GM21447 (cell line): ENCODE results near the gene KIRREL3.

Source experiments
- ATAC-seq: cut with Tn5 transposase; IDR thresholded peaks from one replicate; pipeline ENCODE4 v1.9.1; 2021; ENCODE audit not compliant: unreplicated experiment

KIRREL3 gene

DNA sequence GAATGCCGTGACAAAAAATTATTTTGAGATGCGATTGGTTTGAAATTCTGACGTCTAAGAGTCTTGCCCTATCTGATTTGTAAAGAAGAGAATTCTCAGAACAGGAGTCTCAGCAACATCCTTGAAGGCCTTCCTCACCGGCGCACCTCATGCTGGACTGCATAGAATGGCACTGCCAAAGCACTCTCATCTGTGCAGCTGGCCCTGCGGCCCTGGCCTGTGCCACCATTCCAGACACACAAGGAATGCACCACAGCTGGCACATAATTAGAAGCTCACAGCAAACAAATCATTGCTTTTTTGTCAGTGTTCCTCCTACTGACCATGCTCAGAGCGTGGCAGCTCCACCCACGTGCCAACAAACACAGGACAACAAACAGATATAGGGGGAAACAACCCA is 166.0 kb downstream of the KIRREL3 start:
- ATAC-seq = no peak

DNA sequence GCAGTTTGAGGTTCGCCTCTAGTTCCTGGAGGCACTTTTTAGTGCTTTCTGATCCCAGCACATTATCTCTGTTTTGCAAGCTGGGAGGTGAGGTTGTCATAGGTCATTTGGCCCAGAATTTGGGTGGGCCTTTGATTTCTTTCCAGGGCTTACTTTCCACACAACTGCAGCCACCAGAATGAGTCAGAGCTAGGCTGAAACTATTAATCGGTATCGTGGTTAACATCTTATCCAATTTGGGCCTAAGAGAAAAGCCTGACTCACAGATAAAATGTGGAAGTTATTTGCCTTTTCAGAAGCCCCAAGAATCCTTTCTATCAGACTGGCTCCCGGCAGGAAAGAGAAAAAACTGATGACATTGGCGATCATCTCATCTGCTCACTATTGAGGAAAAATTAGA is 166.4 kb downstream of the KIRREL3 start:
- ATAC-seq = no peak

DNA sequence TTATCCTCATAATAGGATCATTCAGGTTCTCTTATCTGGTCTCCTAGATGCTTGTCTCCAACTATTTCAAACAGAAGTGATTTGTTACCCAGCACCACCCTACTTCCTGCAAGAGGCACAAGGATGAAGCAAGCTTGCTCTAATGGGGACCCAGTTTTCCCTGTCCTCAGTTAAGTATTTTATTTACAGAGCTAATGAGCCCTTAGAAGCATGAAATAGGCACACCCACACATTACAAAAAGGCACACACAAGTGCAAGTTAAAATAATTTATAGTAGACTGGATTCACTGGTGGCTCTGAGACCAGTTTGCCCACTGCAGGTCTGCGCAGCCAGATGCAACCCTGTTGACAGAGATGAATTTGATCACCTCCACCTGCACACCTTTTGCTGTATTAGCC is 167.5 kb downstream of the KIRREL3 start:
- ATAC-seq = no peak

DNA sequence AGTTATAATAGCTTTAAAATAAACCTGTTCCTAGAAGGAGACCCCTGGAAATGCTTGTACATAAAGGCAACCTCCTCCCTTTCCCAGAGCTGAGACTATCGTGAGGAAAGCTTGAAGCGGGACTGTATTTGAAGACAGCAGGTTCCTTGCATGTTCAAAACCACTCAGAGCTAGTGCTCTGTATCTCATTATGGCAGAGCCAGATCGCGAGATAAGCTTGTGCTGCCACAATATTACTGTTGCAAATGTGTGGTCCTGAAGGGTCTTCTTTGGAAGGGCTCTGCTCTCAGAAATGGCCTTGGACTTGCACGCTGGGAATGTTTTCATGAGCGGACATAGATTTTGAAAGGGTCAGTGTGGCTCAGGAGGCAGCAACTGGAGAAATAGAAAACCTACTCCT is 168.2 kb downstream of the KIRREL3 start:
- no peak for ATAC-seq

DNA sequence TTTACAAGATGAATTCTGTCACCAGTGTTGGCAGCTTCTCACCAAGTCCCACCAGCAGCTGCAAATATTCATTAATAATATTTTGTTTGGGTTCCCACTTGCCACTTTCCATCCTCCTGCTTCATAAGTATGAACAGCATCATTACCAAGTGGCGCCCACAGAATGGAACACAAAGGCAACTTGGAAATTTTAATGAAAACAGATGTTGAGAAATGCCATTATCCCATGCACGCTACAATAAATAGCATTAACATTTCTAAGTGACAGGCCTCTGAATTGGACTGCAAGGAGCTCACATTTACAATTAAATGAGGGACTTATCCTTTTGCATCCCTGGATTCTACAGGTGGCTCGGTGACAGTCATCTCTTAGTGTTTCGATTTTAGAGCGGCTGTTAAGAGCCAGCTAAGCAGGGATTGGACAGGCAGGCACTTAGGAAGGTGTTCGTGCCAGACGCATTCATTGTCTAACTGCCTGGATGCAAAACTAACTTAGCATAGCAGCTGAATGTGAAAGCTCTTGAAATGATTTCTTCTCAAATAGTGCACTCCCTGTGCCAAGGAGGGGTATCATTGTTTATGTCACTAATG is 170.3 kb downstream of the KIRREL3 start:
- ATAC-seq = no peak

DNA sequence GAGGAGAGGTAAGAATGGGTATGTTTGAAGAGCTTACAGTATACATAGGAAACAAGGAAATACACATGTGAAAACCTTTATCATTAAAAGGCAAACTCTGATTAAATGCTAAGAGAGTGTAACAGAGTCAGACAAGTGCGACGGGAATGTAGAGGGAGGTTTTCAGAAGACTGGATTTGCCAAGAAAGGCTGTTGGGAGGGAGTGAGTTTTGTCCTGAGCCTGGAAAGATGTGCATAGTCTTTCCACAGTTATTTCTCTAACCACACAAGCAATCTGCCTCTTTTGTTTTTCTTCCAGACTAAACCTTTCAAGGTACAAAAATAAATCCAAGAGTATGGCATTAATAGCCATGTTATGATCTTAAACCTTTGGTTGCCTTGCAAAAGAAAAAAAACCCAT is 170.9 kb downstream of the KIRREL3 start:
- no peak for ATAC-seq

DNA sequence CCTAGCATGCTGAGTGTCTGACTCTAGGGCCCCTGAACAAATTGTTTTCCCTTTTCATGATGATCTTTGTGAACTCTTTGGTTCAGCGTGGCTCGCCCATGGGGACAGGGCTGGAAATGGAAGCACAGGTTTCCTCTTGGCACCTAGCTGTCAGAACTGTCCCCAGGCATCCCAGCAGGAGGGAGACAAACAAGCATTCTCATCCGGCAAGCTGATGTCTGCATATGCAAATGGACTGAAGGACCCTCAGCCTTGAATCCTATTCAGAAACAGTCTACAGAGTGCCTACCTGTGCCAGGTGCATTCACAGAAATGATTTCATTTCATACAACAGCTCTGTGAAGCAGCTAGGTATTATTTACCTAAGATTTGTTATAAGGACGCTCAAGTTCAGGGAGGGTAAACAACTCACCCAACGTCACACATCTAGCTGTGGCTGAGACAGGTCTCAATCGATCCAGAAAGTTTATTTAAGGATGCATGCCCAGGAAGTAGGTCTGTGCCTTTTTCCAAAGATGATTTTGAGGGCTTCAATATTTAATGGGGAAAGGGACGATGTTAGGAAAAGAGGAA is 176.4 kb downstream of the KIRREL3 start:
- ATAC-seq = no peak

DNA sequence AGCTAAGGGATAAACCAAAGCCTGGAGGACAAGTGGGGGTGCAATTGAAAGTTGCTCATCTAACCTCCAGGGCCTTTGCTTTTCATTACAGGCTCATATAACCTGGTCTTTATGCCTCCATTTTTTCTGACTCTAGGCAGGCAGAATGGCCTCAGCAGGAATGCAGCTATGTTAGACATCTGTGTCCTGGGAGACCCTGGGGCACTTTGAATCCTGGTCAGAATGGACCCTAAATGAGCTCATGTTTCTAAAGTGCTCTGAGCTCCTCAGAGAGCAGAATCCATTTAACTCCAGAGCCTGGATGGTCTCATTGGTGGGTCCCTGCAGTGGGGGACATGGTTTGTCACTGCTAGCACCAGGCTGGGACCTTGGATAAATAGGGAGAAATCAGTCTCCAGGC is 177.3 kb downstream of the KIRREL3 start:
- no peak for ATAC-seq

DNA sequence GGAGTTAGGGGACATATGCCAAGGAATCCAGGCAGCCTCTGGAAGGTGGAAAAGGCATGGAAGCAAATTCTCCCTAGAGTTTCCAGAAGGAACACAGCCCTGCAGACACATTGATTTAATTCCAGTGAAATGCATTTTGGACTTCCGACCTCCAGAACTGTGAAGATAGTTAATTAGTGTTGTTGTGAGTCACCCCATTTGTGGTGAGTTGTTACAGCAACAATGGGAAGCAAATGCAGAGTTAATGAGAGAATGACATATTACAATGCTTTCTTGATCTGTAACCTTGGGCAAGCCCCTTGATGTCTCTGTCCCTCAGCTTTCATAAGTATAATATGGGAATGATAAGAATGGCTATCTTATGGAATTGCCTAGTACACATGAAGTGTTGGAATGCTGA is 178.7 kb downstream of the KIRREL3 start:
- ATAC-seq = no peak

DNA sequence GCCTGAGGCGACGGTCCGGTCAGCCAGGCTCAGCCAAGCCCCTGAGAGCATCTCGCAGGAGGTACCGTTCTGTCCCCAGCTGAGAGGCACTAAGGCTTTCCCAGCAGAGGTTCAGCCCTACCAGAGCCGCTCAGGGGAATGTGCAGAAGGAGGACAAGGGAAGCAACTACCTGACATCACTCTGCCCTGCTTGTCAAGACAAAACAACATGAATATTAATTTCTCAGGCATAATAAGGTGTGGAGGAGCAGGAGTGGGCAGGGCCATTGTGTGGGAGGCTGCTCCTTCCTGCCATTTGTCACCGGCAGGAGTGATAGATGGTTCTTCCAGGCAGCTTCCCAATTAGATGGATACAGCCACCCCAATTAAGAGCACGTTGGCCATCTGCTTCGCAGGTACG is 181.4 kb downstream of the KIRREL3 start:
- no peak for ATAC-seq

DNA sequence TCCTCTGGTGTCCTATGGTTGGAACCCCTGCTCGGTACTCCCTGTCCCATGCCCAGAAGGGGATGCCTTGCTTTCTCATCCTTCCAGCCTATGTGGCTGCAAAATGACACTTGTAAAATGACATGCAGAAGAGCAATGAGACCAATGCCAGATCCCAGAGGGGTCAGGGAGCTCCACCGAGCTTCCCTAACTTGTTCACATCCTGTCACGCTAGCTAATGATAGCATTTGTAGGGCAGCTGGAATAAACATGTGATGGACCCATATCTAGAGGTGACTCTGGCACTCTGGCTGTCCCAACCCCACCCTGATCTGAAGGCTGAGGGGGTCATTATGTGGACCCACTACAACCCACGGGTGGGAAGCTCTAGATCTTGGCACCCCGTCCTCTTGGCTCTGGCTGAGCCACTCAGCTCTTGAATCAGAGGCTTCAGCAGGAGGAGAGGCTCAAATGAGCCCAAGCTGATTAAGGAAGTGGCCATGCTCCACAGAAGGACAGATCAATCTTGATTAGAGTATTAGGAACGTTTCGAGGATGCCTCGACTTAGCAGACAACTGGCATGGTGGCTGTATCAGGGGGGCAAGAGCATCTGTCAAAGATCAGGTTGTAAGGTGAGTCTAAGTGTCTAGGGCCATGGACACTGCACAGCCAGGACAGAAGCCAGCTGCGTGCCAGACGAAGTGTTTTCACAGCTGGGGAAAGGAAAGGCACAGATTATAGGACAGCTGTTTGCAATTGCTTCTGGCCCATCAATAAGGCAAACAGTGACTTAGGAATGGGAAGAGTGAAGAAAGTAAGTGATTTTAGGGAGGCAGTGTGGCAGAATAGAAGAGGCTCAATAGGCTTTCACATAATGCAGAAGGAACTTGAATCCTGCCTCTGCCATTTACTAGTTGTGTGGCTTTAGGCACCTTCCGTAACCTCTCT is 182.8 kb downstream of the KIRREL3 start:
- ATAC-seq = no peak

DNA sequence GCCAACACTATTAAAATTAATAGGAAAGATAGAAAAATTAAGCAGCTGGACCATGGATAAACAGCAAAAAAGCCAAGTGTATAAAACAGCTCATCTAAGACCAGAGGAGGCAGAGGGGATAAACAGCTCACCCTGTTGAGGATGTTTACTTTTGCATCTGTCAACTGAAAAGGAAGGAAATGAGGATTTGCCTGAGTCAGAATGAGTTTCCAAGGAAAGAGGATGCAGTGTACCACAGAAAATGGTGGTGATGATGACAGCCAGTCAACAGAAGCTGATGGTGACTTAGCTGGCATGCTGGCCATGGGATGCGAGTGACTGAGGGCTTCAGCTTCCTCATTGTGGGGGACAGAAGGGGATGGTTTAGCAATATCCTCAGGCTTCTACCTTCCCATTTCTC is 183.5 kb downstream of the KIRREL3 start:
- ATAC-seq = no peak

DNA sequence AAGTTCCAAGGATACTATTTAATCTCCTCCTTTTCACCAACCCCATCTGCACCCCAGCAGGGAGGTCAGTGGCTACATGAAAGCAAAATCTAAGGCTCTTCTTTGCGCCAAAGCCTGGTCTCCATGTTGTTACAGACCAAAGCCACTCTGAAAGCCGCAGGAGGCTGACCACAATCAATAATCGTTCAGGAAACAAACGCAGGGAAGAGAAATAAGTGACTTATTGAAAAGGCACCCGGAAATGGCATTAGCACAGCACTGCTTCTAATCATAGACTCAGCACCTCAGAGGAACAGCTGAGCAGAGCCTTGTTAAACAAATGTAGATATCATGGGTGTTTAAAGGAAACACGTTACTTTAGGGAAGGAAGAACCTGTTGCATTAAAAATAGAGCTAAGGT is 183.9 kb downstream of the KIRREL3 start:
- ATAC-seq = no peak

DNA sequence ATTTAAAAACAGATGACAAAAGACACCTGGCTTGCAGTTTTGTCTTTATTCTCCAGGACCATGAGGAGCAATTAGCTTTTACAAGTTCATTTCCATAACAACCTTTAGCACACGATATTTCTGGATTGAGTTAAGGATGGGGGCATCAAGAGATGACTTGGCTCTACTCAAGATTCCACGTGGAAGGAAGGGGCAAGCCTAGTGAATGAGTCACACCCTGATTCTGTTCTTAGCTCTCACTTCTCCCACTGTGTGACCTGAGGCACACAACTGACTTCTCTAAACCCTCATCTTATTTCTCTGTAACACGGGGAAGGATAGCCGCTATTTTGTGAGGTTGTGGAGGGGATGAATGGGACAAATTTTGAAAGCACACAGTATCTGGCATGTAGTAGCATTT is 185.5 kb downstream of the KIRREL3 start:
- ATAC-seq = no peak

DNA sequence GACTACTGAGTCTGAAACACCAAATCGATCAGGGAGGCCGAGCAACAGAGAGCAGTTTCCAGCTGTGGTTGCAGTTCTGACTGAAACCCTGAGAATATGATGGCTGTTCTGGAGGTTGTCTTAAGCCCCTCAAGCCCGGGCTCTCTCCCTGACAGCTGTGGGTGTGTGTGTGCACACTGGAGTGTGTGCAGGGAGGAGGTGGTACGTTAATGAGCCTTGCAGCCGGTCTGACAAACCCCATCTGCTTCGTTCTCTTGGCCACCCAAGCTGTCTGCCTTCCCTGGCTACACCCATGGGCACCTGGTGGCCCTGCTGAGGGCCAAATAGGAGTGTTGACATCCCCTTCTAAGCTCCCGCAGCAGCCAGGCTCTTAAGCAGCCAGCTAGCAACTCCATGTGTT is 189.8 kb downstream of the KIRREL3 start:
- ATAC-seq = no peak

DNA sequence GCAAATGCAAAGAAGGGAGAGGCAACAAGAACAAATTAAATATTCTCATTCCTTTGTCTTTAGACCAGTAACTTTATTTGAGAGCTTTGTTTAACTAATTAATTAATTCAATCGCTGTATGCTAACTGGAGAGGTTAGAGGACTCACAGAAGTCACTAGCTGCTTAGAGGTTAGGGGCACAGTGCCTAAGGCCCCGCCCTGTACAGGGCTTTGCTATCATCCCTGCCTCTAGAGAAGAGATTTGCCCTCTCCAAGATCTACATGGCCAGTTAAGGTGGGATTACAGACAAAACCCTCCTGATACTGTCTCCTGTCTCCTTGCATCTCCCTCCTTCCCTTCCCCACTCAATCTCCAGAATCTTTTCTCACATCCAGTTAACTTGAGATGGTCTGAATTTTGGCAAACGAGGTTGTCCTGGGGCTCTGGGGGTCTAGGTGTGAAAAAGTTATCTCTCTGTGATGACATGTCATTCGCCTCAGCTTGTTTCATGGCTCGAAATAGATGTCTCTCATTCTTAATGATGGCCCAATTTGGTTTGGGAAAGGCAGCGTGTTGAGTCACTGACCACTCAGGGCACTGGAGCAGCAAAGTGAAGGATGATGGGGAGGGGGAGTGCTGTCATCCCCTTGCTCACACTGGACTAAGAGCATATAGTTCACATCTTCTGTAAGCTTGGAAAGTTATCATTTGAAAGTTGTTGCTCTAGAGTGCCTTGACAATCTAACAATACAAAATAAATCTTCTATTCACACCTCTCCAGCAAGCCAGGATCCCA is 190.9 kb downstream of the KIRREL3 start:
- ATAC-seq = no peak

DNA sequence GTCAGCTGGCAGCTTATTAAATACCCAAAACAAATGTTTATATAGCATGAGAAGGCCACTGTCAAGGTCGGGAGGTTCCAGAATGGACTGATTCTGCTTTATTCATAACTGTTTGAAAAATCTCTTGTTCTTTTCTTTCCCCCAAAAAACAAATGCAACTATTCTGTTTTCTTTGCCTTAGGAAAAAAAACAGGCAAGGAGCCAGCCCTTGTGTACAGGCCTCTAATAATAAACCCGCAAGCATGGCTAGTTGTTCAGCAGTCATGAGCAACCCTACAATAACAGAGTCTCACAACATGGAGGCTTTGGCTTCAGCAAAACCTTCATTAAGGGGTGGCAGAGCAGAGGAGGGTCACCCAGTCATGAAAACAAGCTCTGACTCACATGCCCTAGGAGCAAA is 191.7 kb downstream of the KIRREL3 start:
- no peak for ATAC-seq

DNA sequence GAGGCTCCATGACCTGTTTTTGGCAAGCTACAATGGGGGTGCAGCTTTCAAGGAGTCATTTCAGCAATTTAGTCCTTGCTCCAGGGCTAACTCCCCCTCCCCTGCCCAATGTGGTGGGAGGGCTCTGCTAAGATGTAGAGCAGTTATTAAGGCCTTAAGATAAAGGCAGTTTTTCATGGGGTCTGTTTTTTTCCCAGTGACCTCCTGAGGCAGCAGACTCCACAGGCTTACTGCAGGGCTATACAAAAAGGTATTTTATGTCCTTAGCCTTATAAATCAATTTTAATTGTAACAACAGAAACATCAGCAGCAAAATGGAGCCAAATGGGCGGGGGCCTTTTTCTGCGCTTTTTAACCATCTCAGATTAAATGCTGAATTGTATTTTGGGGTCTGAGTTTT is 192.3 kb downstream of the KIRREL3 start:
- ATAC-seq = no peak

DNA sequence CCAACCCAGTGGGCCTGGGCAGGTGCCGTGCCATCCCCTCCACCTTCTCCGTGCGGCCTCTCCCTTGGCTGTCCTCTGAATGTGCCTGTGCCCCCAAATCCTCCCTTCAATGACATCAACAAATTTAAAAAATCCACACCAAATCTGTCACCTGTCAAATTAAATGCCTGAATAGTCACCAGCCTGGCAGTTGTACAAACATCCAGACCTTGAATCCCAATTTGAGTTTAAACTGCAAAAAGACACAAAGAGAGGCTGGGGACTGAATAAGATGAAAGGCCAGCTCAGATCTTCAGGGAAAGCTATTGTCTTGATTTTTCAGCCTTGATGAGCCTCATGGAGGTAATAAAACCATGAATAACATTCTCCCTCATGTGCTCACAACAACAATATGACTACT is 194.7 kb downstream of the KIRREL3 start:
- no peak for ATAC-seq

DNA sequence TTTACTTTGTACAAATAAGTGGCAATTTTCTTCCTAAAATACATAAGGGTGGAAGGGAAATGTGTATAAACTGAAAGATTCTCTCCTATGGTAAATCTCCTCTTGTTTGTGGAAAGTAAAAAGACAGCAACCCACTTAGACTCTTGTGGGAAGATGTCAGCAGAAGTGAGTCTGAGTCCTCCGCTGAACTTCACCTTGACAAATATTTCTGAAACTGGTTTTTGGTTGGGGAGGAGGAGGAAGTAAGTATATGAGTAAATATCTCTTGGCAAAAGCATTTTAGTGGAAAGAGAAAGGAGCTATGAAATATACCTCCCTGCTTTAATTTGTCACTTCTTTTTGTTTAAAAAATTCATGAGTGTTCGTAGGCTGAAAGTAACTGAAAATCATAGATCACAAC is 196.2 kb downstream of the KIRREL3 start:
- ATAC-seq = no peak

DNA sequence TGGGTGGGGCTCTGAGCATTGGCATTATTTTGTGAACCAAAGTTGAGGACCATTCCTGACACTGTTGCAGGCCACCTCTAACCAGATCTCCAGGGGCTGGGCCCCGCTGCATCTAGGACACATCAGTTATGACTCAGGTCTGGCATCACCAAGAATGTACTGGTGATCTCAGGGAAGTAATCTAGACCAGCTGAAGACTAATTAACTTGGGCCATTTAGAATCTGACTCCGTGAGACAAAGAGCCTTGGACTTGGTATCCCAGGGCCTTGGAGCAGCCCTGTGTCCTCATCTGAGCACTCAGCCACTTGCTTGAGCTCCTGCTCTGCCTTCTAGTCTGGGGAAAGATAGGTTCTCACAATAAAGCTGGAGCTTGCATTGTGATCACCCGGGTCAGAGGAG is 200.6 kb downstream of the KIRREL3 start:
- no peak for ATAC-seq
